KMS-11 (cell line): ENCODE data around the gene ZDHHC16.

Experiments
- H2AFZ ChIP-seq: fragments of 200-600 bp; sonication (generic); 2 replicates; pipeline ENCODE4 v1.6.1; 2016; ENCODE audit warnings: antibody characterized with exemption, mixed run types, low read depth
- H3K27ac ChIP-seq: fragments of 200-600 bp; sonication (generic); 2 replicates; pipeline ENCODE4 v1.6.1; 2016; ENCODE audit warnings: mild to moderate bottlenecking, mixed run types
- H3K27me3 ChIP-seq: fragments of 200-600 bp; sonication (generic); 2 replicates; pipeline ENCODE4 v1.6.1; 2017; ENCODE audit warnings: mild to moderate bottlenecking, low read depth, mixed run types, moderate library complexity; ENCODE audit not compliant: insufficient read depth
- H3K36me3 ChIP-seq: fragments of 200-600 bp; sonication (generic); 2 replicates; pipeline ENCODE4 v1.6.1; 2017; ENCODE audit warnings: mild to moderate bottlenecking, mixed run types; ENCODE audit not compliant: insufficient read depth
- H3K4me1 ChIP-seq: fragments of 200-600 bp; sonication (generic); 2 replicates; pipeline ENCODE4 v1.6.1; 2016; ENCODE audit warnings: mild to moderate bottlenecking, low read depth, mixed run types; ENCODE audit not compliant: poor library complexity, severe bottlenecking
- H3K4me2 ChIP-seq: fragments of 200-600 bp; sonication (generic); 2 replicates; pipeline ENCODE4 v1.7.0; 2016; ENCODE audit warnings: mild to moderate bottlenecking, mixed run types
- H3K4me3 ChIP-seq: fragments of 200-600 bp; sonication (generic); IDR thresholded peaks from 2 replicates; pipeline ENCODE4 v1.6.1; 2017; ENCODE audit warnings: low read depth, low read length, mixed read lengths; ENCODE audit not compliant: insufficient read depth
- H3K79me2 ChIP-seq: fragments of 200-600 bp; sonication (generic); 2 replicates; pipeline ENCODE4 v1.6.1; 2016; ENCODE audit warnings: low read depth, mixed run types; ENCODE audit not compliant: insufficient read depth
- H3K9ac ChIP-seq: fragments of 200-600 bp; sonication (generic); 2 replicates; pipeline ENCODE4 v1.6.1; 2016; ENCODE audit warnings: mild to moderate bottlenecking, mixed run types
- H4K20me1 ChIP-seq: fragments of 200-600 bp; sonication (generic); 2 replicates; pipeline ENCODE4 v1.6.1; 2016; ENCODE audit warnings: mild to moderate bottlenecking, mixed run types; ENCODE audit not compliant: insufficient read depth
- CTCF ChIP-seq: fragments of 200-600 bp; sonication (generic); conservative IDR thresholded peaks from 2 replicates; pipeline ENCODE4 v1.6.1; 2017; ENCODE audit warnings: low read depth, mild to moderate bottlenecking, antibody characterized with exemption, low read length, moderate library complexity, mixed read lengths

The ZDHHC16 gene

DNA sequence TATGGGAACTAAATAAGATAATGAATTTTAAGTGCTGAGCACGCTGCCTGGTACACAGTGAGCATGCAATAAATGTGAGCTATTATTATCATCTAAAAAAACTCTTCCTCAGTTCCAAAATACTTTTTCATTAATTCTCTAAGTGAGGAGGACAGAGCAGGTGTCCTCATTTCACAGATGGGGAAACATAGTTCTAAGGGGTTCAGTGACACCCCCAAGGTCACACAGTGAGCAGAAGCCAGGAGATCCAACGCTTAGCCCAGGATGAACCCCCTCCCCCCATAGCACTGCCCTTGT is 38.1 kb upstream of the ZDHHC16 start:
- Histone ChIP-seq H3K27ac (peak overlapping the region; percentile 23; the same call in 1 of the 2 replicates), H3K4me2 (peak overlapping the region; percentile 23; the same call in 1 of the 2 replicates), H3K27me3 (no peaks in the 10 kb centered on the region), H3K4me3 (no peak overlapping the region), H2AFZ (peak overlapping the region; percentile 88), H3K36me3 (no peaks in the 10 kb centered on the region), H3K9ac (no peak overlapping the region), H3K4me1 (peaks cover 34% of the 10 kb centered on the region), H4K20me1 (no peaks in the 10 kb centered on the region), H3K79me2 (no peaks in the 10 kb centered on the region)
- no peak for TF ChIP-seq CTCF

DNA sequence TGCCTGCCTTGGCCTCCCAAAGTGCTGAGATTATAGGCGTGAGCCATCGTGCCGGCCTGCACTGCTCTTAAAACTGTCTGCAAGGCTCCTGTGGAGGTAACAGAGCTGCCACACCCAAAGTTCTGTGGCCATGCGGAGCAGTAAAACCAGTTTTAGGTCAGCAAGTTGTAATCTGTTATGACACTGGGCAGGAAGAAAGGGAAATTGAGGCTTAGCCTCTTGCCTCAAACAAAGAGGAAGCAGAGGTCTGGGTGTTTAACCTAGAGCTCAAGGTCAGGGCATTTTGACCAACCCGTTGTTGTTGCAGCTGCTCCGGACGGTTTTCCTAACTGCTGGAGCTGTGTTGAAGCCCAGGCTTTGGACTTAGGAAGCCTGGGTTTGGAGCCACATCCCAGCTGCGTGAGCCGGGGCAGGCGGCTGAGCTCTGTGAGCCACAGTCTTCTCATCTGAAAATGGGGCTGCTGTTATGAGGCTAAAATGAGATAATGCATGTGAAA is 37.4 kb upstream of the ZDHHC16 start:
- Histone ChIP-seq H3K4me3 (no peak overlapping the region), H2AFZ (no peak overlapping the region), H4K20me1 (no peaks in the 10 kb centered on the region), H3K4me1 (peaks cover 41% of the 10 kb centered on the region), H3K4me2 (no peak overlapping the region), H3K79me2 (no peaks in the 10 kb centered on the region), H3K27ac (no peak overlapping the region), H3K9ac (no peak overlapping the region), H3K27me3 (no peaks in the 10 kb centered on the region), H3K36me3 (no peaks in the 10 kb centered on the region)
- TF ChIP-seq CTCF = no peak

DNA sequence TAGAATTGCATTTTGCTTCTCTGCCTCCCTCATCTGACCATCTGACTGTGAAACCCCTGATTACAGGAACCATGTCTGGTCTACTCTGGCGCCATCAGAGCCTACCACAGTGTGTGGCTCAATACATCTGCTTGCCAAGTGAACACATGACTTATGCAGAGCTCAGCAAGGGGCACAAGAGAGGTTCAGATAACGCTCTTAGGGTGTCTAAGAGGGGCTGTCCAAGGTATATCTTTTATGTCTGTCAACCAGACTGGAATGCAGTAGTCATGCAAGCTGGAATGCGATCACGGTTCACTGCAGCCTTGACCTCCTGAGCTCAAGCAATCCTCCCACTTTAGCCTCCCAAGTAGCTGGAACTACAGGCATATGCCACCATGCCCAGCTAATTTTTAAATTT is 34.6 kb upstream of the ZDHHC16 start:
- Histone ChIP-seq H4K20me1 (no peaks in the 10 kb centered on the region), H3K4me3 (no peak overlapping the region), H3K9ac (no peak overlapping the region), H2AFZ (no peak overlapping the region), H3K79me2 (no peaks in the 10 kb centered on the region), H3K27me3 (no peaks in the 10 kb centered on the region), H3K4me1 (peaks cover 54% of the 10 kb centered on the region), H3K4me2 (no peak overlapping the region; the same call in 1 of the 2 replicates), H3K36me3 (no peaks in the 10 kb centered on the region), H3K27ac (peak overlapping the region; percentile 93; the same call in 1 of the 2 replicates)
- no peak for TF ChIP-seq CTCF

DNA sequence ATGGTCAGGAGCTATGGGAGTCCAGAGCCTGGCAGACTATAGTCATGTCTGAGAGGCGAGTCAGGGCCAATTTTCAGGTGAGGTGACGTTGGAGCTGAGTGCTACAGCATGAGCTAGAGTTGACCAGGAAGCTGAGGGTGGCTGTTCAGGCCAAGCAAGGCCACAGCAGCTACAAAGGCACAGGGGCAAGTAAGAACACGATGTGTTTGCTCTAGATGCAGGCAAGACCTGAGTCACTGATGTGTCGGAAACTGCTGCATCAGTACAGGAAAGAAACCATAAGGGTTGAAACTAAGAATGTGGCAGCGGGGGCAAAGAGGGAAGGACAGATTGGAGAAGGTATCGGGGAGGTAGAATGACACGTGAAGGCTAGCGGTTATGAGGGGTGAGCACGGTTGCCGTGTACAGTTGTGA is 33.1 kb upstream of the ZDHHC16 start:
- no peaks in the 10 kb centered on the region for H3K36me3 ChIP-seq
- peak overlapping the region; percentile 96 for H2AFZ ChIP-seq
- H3K4me3 ChIP-seq = no peak overlapping the region
- TF ChIP-seq CTCF = no peak
- peak overlapping the region; percentile 55 for H3K9ac ChIP-seq
- no peaks in the 10 kb centered on the region for H3K79me2 ChIP-seq
- H3K27me3 ChIP-seq = no peaks in the 10 kb centered on the region
- H4K20me1 ChIP-seq = no peaks in the 10 kb centered on the region
- H3K4me2 ChIP-seq = peak overlapping the region; percentile 88
- H3K4me1 ChIP-seq = peaks cover 43% of the 10 kb centered on the region
- peak overlapping the region; percentile 93 for H3K27ac ChIP-seq
